Stimulated activated CD4-positive, alpha-beta T cell treated with anti-CD3 and anti-CD28 coated beads, Interleukin-12 subunit alpha, Interleukin-12 subunit beta, amount 100 ng/mL, for 48 hours (primary cell): Measurements from ENCODE around the gene MEF2C.

Experiments used
- DNase-seq, 3 donors: peaks; one replicate each; pipeline ENCODE4 v3.0.0-alpha.2; 2020; ENCODE audit warnings: low read depth in 2 of 3, low spot score in 1 of 3

Gene MEF2C

DNA sequence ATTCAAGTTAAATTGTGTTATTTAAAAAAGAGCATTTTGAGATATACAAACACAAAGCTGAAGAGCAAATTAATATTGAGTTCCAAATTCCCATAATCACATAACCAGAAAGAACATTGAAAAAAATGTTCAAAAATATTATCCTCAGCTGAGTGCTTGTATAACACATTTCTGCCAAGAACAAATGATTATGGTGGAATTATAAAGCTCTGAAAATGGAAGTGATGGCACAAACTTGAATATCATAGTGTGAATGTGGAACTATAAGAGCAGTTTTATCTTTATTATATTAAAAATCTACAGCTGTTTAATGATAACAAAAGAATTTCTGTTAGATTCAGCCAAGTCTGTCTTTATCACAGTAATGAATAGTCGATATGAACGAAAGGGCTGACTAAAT, 117.8 kb downstream of the MEF2C start:
- DNase-seq, result no peak

DNA sequence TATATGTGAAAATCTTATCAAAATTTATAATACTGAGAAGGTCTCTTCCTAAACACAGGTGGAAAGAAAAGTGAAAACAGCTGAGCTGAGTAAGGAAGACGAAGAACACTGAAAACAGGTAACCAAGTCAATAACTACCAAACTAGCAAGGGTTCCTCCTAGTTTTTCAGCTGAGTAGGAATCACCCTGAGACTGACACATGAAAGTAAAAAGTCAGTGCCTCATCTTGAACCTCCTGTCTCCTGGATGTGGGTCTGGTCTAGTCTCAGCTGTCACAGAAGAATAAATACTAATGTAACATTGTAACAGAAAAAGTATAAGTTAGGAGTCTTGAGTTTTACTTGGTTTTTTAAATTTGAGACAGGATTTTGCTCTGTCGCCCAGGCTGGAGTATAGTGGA, 121.0 kb downstream of the MEF2C start:
- DNase-seq, result no peak

DNA sequence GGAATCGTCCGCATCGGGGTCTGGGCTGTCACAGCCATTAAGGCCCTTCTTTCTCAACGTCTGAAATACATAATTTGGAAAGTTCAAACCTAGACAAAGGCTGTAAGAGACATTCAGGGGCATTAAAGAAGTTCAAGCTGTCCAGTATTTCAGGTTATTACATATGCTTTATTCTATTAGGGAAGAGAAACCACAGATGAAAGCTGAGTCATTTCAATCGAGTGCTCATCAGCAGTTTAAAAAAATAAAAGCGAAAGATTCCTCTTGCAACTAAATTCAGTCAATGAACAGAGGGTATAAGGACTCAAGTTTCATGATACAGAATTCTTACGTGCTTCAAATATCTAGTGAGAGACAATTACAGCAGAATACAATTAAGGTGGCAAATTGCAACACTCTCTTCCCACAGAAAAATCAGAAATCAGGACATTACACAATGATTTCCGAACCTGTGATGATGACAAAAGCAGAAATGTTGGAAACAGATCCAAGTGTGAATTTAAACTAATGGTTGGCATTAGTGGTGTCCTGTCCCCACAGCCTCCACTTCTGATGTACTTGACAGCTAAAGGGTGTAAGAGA, 121.6 kb downstream of the MEF2C start:
- no peak for DNase-seq

DNA sequence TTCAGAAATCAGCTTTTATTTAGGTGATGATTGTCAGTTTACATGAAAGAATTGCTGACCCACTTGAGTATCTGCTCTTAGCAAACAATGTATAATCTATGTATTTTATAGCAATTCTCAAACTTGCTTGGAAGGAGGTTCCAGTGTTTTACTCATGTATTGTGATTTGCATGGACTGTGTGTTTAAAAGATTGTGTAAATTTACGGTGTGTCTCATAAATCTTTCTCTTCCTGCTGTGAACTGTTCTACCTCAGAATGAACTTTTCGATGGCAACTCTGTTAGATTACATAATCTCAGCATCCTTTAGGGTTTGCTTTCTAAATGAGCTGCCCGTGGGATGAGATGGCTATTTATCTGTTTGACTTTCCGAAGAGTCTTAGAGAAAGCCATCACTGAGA, 122.5 kb downstream of the MEF2C start:
- DNase-seq, result no peak

DNA sequence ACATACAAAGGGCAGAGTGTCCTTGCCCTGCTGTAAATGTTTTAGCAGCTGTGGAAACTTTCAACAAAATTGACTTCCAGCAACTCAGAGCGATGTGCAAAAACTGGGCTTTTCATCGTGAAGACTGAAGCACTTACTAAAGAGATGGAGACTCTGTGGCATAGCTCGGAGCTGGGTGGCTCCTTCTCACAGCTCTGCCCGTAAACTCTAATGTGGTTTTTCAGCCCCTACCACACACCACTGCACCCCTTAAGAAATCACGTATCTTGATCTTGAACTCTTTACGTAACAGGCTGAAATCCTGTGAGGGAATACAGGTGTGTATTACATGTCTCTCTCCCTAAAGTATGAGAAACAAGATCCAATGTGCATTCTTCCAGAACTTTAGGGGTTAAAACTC, 124.4 kb downstream of the MEF2C start:
- DNase-seq, result no peak

DNA sequence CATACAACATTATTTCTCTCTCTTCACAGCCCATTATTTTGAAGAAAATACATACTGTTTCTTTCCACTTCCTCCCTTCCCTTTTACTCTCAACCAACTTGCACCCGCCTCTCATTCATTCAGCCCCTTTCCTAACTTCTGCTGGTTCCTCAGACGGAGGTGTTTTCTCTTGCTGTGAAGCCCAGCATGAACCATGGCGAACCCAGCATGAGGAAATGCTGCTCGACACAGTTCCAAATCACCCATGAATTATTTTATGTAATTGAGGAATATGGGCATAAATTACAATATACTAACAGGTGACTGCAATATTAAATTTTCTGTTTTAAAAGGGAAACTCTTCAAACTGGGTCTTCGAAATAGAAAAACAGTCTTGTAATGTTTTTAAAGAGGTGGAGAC, 124.8 kb downstream of the MEF2C start:
- DNase-seq, result no peak

DNA sequence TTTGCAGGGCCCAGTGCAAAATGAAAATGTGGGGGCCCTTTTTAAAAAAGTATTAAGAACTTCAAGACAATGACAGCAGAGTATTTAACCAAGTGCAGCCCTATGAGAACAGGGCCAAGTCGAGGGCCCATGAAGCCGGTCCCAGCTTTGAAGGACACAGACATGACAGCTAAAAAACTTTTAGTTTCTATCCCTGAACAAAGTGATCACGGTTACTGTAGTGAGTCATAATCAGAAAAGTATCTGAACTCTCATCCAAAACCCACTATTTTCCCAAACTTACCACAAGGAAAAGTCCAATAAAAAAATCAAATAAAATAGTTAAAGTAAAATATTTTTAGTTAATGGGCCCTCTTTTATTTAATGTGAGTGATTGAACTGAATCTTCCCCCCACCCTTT, 126.0 kb downstream of the MEF2C start:
- DNase-seq, result no peak

DNA sequence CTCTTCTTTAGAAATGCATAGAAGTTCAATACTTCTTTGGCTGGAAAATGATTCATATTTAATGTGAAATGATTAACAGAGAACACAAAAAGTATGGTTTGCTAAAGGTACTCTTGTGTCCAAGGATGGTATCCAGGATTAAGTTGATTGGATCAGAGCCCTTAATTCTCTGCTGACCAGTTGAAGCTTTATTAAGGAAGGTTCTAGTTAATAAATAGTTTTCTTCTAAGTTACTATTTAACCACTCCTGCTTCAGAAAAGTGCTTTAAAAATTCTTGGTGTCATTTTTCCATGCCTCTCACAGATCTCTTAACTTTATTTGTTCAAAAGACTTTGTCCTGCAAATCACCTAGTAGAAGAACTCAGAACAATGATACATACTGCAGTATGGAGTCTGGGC, 134.3 kb downstream of the MEF2C start:
- no peak for DNase-seq

DNA sequence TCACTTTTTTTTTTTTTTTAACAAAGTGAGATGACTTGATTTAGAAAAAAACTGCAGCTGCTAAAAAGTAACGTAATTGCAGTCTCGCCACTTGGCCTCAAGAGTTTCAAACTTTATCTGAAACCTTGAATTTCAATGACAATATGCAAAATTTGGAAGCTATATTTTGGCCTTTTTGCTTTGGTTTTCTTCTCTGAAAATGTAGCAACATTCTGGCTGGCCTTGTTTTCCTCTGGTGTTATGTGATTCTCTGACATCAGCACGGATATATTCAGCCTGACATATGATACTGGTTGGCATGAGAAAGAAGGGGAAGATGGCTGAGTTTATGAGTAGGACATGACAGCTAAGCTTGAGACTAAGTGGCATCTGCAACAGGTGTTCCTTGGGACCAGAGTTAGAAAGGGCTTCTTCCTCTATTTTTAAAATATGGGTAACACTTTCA, 136.5 kb downstream of the MEF2C start:
- no peak for DNase-seq

DNA sequence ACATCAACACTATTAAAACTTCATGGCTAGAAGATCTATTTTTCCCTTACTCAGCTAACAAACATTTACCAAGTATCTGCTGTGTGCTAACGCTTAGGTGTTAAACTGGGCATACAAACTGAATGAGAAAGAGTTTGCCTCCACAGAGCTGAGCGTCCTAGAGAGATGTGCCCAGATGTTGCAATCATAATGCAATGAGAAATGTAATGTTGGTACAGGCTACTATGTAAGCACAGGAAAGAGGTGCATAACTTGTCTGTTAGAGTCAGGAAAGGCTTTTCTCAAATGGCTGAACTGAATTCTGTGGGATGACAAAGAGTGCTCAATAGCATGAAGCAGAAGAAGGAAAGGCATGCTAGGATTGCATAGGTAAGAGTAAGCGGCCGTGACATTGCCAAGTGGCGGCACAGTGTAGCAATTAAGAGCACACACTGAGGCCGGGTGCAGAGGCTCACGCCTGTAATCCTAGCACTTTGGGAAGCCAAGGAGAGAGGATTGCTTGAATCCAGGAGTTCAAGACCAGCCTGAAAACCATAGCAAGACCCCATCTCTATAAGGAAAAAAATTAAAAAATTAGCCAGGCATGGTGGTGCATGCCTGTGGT, 137.8 kb downstream of the MEF2C start:
- no peak for DNase-seq

DNA sequence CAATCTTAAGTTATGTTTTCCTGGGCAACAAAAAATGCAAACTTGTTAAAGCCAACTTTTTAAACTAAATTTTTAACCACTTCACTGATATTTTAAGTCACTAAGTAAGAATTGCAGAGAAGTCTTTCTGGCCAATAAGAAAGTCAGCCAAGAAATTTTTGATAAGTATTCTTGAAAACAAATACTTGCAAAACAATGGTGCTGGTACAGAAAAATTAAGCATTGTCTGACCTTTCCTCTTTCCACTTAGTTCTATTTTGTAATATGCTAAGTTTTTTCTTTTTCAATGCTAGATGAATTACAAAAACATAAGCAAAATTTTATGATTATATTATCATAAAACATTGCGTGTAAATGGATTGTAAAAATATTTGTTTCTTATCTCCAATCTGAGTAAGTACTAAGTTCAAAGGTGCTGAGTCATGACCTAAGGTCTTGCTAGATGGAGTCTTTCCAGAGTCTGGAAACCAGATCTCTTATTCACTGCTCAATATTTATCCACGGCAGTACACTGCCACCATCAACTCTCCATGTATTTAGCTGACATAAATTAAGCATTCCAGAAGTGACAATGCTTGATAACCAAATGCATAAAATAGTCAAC, 139.7 kb downstream of the MEF2C start:
- no peak for DNase-seq

DNA sequence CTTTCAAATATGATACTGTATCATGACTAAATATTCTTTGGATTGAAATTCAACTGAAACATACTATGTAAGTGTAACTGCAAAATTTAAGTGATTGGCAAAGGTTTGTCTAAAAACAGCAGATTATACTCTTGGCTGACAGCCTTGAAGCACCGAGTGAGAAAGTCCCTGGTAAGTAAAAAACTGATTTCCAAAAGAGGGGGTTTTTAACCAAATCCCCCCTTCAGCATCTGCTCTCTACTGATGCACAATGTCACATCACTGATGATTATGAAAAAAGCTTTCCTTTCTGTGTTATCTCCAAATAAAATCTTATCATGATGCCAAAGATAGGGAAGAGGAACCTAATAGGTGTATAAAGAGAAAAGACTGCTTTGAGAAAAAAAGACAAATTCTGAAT, 141.0 kb downstream of the MEF2C start:
- DNase-seq, result no peak

DNA sequence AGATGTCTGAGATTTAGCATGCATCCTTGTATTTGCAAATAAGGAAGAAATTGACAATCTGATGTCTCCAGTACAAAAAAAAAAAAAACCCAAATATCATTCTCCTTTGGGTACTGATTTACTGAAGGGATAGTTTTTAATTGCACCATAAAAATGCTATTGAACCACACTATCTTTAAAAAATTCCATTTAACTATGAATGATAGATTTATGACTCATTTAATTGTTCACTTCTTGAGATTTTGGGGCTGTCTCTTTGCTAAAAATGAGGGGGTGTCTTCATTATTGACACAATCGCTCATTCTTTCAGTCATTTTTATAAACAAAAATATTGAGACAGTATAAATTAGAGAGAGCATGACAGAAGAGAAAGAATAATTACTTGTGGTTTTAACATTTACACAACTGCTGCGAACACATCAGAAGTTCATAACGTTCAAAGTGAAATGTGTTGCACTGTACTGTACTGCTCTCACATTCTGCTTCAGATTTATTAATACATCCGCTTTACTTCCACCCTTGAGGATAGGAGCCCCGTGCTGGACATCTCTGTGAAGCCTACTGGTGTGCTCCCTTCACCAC, 142.3 kb downstream of the MEF2C start:
- DNase-seq, result no peak

DNA sequence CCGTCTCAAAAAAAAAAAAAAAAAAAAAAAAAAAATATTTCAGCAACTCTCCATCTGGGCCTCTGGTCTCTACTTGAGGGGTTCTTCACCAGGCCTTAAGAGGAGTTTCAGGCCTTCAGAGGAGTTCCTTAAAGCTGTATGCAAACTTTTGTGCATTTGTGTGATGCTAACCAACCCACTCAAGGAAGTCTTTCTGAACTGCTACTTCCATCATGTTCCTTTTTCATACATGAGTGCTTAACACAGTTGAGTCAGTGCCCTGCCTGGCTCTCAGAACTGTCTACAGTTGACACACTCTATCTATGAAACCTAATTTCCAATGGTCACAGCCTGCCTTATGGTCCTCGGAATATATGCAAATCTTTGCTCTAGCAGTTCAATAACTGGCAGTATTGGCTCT, 146.5 kb downstream of the MEF2C start:
- no peak for DNase-seq

DNA sequence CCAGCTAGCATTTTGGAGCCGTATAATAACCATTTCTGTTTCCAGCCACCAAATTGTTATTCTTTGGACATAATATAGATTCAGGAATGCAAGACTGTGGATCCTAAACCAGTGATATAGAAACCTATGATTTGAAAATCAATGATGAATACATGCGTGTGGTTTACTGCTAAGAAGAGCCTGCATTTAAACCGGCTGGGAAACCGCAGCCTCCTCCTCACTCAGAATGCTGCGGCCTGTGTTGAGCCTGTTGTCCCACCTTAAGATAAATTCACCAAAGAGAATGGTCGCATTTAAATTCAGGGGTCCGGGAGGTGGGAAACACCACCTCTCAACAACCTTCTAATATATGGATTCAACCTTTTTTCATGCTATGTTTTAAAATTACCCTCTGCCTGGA, 148.0 kb downstream of the MEF2C start:
- no peak for DNase-seq

DNA sequence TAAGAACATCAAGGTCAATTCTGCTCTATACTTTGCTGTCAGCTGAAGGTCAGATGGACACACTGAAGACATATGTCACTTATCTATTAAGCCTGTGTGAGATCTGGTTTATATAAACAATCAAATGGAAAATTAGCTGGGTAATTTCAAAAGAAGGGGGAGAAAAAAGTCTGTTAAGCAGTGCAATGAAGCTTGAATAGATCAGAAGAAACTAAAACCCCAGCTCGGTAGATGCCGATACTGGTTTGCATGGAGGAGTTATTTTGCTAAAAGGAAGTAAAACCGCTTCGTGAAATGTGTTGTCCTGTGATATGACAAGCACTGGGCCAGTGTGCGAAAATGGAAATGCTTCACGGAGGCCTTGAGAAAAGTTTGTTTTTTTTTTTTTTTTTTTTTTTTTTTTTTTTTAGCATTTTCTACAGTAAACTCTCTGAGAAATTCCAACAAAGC, 148.8 kb downstream of the MEF2C start:
- DNase-seq, result no peak

DNA sequence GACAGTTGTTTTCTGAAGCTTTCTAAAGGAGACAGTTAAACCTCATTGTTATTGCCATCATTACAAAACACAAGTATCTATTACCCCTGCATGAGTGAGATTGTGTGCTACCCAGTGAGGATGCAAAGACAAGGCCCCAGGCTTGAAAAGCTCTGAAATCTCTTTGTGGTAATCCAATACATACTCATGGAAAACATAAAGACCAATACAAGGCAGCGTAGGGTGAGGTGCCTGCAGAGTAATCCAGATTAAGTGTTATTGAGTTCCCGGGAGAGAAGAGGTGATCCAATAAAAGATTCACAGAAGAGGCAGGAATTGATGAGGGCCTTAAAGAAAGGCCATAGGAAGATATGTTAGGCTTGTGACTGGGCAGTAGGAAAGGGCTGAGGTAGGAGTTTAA, 150.1 kb downstream of the MEF2C start:
- DNase-seq, result no peak

DNA sequence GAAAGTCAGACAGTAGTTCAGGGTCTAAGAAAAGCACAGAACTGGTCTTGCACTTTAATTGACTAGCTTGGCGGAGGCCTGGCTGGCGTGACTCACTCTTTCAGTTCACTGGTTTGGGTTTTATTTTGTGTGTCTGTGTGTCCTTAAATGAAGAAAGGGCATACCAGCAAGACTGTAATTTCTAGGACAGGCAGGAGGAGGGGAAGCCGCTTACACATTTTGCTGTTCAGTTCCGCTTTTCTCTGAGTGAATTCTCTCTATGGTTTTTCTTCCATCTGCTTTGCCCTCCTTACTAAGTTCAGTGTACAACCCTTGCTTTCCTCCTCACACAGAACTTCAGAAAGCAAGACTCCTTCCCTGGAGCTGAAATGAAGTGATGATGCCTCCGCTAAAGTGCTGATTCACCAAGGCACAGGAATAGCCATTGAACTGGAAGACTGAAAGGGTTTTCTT, 150.8 kb downstream of the MEF2C start:
- DNase-seq, result no peak

DNA sequence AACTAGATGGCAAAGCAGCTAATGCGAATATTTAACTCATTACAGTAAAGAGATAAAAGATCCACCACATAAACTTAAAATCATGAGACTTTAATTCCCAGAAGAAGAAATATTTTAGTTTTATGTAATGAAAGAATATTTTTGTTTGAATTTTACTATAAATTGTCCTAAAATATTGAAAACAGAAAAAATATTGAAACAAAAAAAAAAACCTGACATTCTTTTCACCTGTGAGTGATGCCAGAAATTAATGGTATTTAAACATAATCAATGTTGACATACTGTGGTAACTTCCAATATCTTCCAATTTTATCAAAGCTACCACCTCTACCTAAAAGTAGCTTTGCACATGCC, 153.2 kb downstream of the MEF2C start:
- DNase-seq, result no peak

DNA sequence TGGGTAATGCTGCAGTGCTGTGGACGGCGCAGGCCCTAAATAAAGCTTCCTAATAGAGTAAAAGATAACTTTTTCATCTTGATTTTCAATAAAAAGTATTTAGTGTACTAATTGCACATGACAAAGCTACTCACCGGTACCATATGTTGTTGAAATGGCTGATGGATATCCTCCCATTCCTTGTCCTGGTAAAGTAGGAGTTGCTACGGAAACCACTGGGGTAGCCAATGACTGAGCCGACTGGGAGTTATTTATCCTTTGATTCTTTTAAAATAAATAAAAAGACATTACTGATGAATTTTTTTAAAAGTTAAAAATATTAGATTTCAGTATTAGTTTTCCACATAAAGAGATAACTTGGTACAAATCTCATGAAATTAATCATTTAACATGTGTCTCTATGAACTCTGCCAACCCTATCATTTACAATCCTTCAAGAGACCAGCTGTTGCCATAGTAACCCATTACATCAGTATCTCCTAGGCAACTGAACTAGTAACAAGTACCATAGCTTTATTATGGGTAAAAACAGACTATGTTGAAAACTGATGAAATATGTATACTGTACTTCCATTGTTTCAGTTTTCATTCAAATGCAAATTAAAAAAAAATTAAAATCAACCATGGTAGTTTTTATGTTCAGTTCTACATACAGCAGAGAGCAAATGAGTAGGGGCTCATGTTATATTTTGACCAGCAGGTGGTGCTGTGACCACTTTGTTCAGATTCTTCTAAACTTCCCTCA, 153.7 kb downstream of the MEF2C start:
- peak; percentile 10 to 43 (median 32) for DNase-seq

DNA sequence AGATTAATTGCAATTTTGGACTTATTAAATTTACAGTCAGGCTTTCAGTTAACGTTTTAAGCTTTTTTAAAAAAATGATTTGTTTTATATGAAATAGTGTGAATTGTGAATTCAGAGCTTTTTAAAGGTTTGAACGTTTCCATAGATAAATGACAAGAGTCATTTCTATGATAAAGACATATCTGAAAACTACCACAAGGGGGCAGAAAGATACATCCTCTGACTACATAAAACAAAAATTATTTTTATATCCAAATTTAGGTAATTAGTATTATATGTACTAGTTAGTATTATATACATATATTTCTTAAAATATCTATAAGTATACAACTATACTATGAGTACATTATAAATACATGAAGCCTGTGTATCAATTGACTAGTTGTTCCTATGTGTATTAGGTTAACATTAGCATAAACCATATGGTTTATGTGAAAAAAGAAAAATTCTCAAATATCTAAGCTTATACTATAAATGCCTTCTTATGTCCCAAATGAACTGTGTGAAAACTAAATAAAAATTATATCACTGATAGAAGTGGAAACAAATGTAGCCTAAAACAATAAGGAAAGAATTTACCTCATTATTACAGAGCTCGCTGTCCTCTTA, 155.2 kb downstream of the MEF2C start:
- no peak for DNase-seq
